ENCODE measurements around the gene IGF2BP2. TPM values are rescaled to one million over a fixed set of nuclear protein-coding genes. Genes with fewer than 3 reads are reported as not detected.

The IGF2BP2 gene
- total RNA-seq, 4 donors from 2014 or later, result 5.1 to 29.8 (median 9.3) TPM

- no peak overlapping the region for H3K4me3 ChIP-seq (ENCODE audit: low read depth, poor library complexity, severe bottlenecking)
- DNase-seq (ENCODE audit: low spot score in 2 of 2), result no peak
- TF ChIP-seq POLR2A (IDR thresholded peaks at IDR 0.05), result no peak
- TF ChIP-seq CTCF (IDR thresholded peaks at IDR 0.05), result no peak
- intact Hi-C loops (cut with DNase I; ENCODE audit: low total_unique reads), result no loop called here
- 66 to 70% methylated on average over 3 of the region's 3 CpGs for WGBS, 2 donors
Observed at GRCh38 chr3:185594073-185594472, 230.8 kb downstream of the IGF2BP2 start.

Small RNAs within 50 kb of the gene (microRNA-seq; reads per million reads assigned to microRNA genes)
- 0 reads per million in 2 donors for gene MIR548AQ (ENCODE audit: borderline number of aligned reads in 1 of 2, borderline replicate concordance in 2 of 2)

Other genes with a start within 250 kb of the IGF2BP2 start
- 10 to 100 TPM; 19.9 to 45.9 (median 30.9) TPM for gene SENP2, start 238.7 kb downstream of the IGF2BP2 start, total RNA-seq
- gene TRA2B, start 113.0 kb upstream of the IGF2BP2 start, total RNA-seq, result 100 to 1,000 TPM in 3 of 4 donors, 10 to 100 TPM in 1; 91.2 to 170 (median 124) TPM

Data from lower leg skin (tissue), 4 donors.